H9 (cell line): ENCODE measurements around the gene ZNF267. TPM values are rescaled to one million over a fixed set of nuclear protein-coding genes. Genes with fewer than 3 reads are reported as not detected.

Experiments used
- DNase-seq: peaks from one replicate; pipeline ENCODE4 v3.0.0-alpha.2; 2017
- H2AFZ ChIP-seq: one replicate; pipeline ENCODE4 v1.6.1; 2013; ENCODE audit warnings: mild to moderate bottlenecking, low read length, control low read depth, moderate library complexity
- H2AK5ac ChIP-seq: 2 replicates; pipeline ENCODE4 v1.6.1; 2013; ENCODE audit warnings: low read length, control low read depth, mixed read lengths; ENCODE audit not compliant: insufficient read length
- H2BK120ac ChIP-seq: one replicate; pipeline ENCODE4 v1.6.1; 2013; ENCODE audit warnings: low read depth, mild to moderate bottlenecking, low read length, control low read depth, inconsistent platforms; ENCODE audit not compliant: poor library complexity, severe bottlenecking
- H2BK12ac ChIP-seq: 2 replicates; pipeline ENCODE4 v1.6.1; 2013; ENCODE audit warnings: low read length, control low read depth, mixed read lengths, low read depth; ENCODE audit not compliant: insufficient read length
- H2BK15ac ChIP-seq: 2 replicates; pipeline ENCODE4 v1.6.1; 2013; ENCODE audit warnings: low read depth, low read length, control low read depth
- H2BK20ac ChIP-seq: one replicate; pipeline ENCODE4 v1.6.1; 2013; ENCODE audit warnings: low read depth, mild to moderate bottlenecking, low read length, control low read depth, inconsistent platforms; ENCODE audit not compliant: poor library complexity, severe bottlenecking
- H2BK5ac ChIP-seq: 2 replicates; pipeline ENCODE4 v1.6.1; 2013; ENCODE audit warnings: low read length, control low read depth, mixed read lengths; ENCODE audit not compliant: insufficient read length
- H3K14ac ChIP-seq: 2 replicates; pipeline ENCODE4 v1.6.1; 2013; ENCODE audit warnings: low read length, control low read depth; ENCODE audit not compliant: insufficient read depth
- H3K18ac ChIP-seq: 2 replicates; pipeline ENCODE4 v1.6.1; 2013; ENCODE audit warnings: low read depth, mild to moderate bottlenecking, mixed read lengths, low read length, control low read depth; ENCODE audit not compliant: insufficient read length
- H3K23ac ChIP-seq: 2 replicates; pipeline ENCODE4 v1.6.1; 2013; ENCODE audit warnings: low read length, control low read depth, mixed read lengths, low read depth; ENCODE audit not compliant: insufficient read length
- H3K23me2 ChIP-seq: 2 replicates; pipeline ENCODE4 v1.6.1; 2013; ENCODE audit warnings: low read depth, mild to moderate bottlenecking, mixed read lengths, low read length, control low read depth; ENCODE audit not compliant: insufficient read length, poor library complexity, severe bottlenecking
- H3K27ac ChIP-seq: 2 replicates; pipeline ENCODE4 v1.5.1; 2013; ENCODE audit warnings: low read length, control low read depth, mixed read lengths, low read depth; ENCODE audit not compliant: insufficient read length
- H3K27me3 ChIP-seq: 2 replicates; pipeline ENCODE4 v1.6.1; 2013; ENCODE audit warnings: low read length, control low read depth, inconsistent platforms; ENCODE audit not compliant: insufficient read depth
- H3K4ac ChIP-seq: 2 replicates; pipeline ENCODE4 v1.6.1; 2013; ENCODE audit warnings: low read depth, mild to moderate bottlenecking, control low read depth, inconsistent platforms, low read length, moderate library complexity
- H3K4me1 ChIP-seq: 2 replicates; pipeline ENCODE4 v1.6.1; 2013; ENCODE audit warnings: low read length, control low read depth, inconsistent platforms; ENCODE audit not compliant: insufficient read depth
- H3K4me2 ChIP-seq: 2 replicates; pipeline ENCODE4 v1.6.1; 2013; ENCODE audit warnings: low read length, control low read depth, mixed read lengths; ENCODE audit not compliant: insufficient read length, insufficient read depth
- H3K56ac ChIP-seq: 2 replicates; pipeline ENCODE4 v1.6.1; 2013; ENCODE audit warnings: low read depth, mild to moderate bottlenecking, mixed read lengths, low read length, control low read depth; ENCODE audit not compliant: insufficient read length
- H3K79me1 ChIP-seq: 2 replicates; pipeline ENCODE4 v1.6.1; 2013; ENCODE audit warnings: low read depth, mild to moderate bottlenecking, moderate library complexity, low read length, control low read depth, inconsistent platforms; ENCODE audit not compliant: insufficient read depth, poor library complexity, severe bottlenecking
- H3K79me2 ChIP-seq: 2 replicates; pipeline ENCODE4 v1.6.1; 2013; ENCODE audit warnings: low read length, control low read depth, inconsistent platforms; ENCODE audit not compliant: insufficient read depth
- H3K9ac ChIP-seq: 2 replicates; pipeline ENCODE4 v1.6.1; 2013; ENCODE audit warnings: low read length, control low read depth, mixed read lengths; ENCODE audit not compliant: insufficient read length; ENCODE audit errors: extremely low read depth
- H3K9me3 ChIP-seq: one replicate; pipeline ENCODE4 v1.6.1; 2013; ENCODE audit warnings: low read depth, low read length, inconsistent platforms; ENCODE audit not compliant: control insufficient read depth
- H3T11ph ChIP-seq: one replicate; pipeline ENCODE4 v1.6.1; 2013; ENCODE audit warnings: mild to moderate bottlenecking, low read length, control low read depth, inconsistent platforms
- H4K20me1 ChIP-seq: one replicate; pipeline ENCODE4 v1.6.1; 2013; ENCODE audit not compliant: control insufficient read depth, insufficient read length, insufficient read depth
- H4K5ac ChIP-seq: 2 replicates; pipeline ENCODE4 v1.6.1; 2013; ENCODE audit warnings: low read depth, mild to moderate bottlenecking, mixed read lengths, low read length, control low read depth; ENCODE audit not compliant: insufficient read length
- H4K8ac ChIP-seq: replicated peaks from 2 replicates; pipeline ENCODE4 v1.6.1; 2013; ENCODE audit warnings: low read length, control low read depth, mixed read lengths, low read depth; ENCODE audit not compliant: insufficient read length
- H4K91ac ChIP-seq: 2 replicates; pipeline ENCODE4 v1.6.1; 2013; ENCODE audit warnings: low read depth, mild to moderate bottlenecking, moderate library complexity, mixed read lengths, low read length, control low read depth; ENCODE audit not compliant: insufficient read length
- H3K27ac Mint-ChIP-seq, 3 experiments: 2 replicates in 2 of 3; 3 replicates in 1 of 3; pipeline ENCODE4 v1.8.0; 2020 to 2021; ENCODE audit warnings: mixed read lengths in 3 of 3, mild to moderate bottlenecking in 1 of 3, moderate library complexity in 1 of 3
- H3K27me3 Mint-ChIP-seq: 2 replicates; pipeline ENCODE4 v1.8.0; 2021; ENCODE audit warnings: low read depth, mild to moderate bottlenecking, moderate library complexity, mixed read lengths
- H3K36me3 Mint-ChIP-seq, 3 experiments: 2 replicates in 2 of 3; 3 replicates in 1 of 3; pipeline ENCODE4 v1.8.0; 2020 to 2021; ENCODE audit warnings: low read depth in 3 of 3, mixed read lengths in 3 of 3; ENCODE audit not compliant: insufficient read depth in 1 of 3
- H3K4me1 Mint-ChIP-seq, 2 experiments: 2 replicates each; pipeline ENCODE4 v1.8.0; 2020; ENCODE audit warnings: mixed read lengths in 2 of 2
- H3K4me3 Mint-ChIP-seq, 2 experiments: 2 replicates in 1 of 2; 3 replicates in 1 of 2; pipeline ENCODE4 v1.8.0; 2020 to 2021; ENCODE audit warnings: mild to moderate bottlenecking in 2 of 2, mixed read lengths in 2 of 2, moderate library complexity in 1 of 2
- H3K9me3 Mint-ChIP-seq, 2 experiments: 2 replicates in 1 of 2; 3 replicates in 1 of 2; pipeline ENCODE4 v1.8.0; 2020; ENCODE audit warnings: mild to moderate bottlenecking in 2 of 2, mixed read lengths in 2 of 2, moderate library complexity in 1 of 2
- CTCF ChIP-seq: fragments of 200-600 bp; sonication (generic); conservative IDR thresholded peaks from 3 replicates; pipeline ENCODE4 v1.8.0; 2021; ENCODE audit warnings: antibody characterized with exemption, mild to moderate bottlenecking
- WGBS: extraction: QIAGEN DNeasy Blood & Tissue Kit; methylation state at CpG from one replicate; pipeline ENCODE4 v1.1.7; 2013; ENCODE audit warnings: missing lambda C conversion rate, low lambda C conversion rate, mixed read lengths; ENCODE audit not compliant: insufficient read length; ENCODE audit errors: extremely low coverage; 5-methylcytosine and 5-hydroxymethylcytosine counted together
- total RNA-seq: library from RNA; stranded (reverse); gene quantifications from 2 replicates; pipeline ENCODE4 v1.2.1, GENCODE V29; 2021

Gene ZNF267
- total RNA-seq, 1 experiment from 2014 or later: 36.1 TPM

- no peak overlapping the region for H3K56ac ChIP-seq
- H4K91ac ChIP-seq: no peak overlapping the region
- no peaks in the 10 kb centered on the region for H3K9me3 ChIP-seq
- no peak overlapping the region for H2BK5ac ChIP-seq
- H3K4me2 ChIP-seq: peak overlapping the region; percentile 74
- DNase-seq: no peak
- peak overlapping the region; percentile 96 for H3K4me3 Mint-ChIP-seq
- no peak overlapping the region for H2BK15ac ChIP-seq
- H3K18ac ChIP-seq: no peak overlapping the region
- H3K14ac ChIP-seq: peak overlapping the region; percentile 90; the same call in 1 of the 2 replicates
- H2BK20ac ChIP-seq: no peak overlapping the region
- no peak overlapping the region for H3K27ac ChIP-seq
- peaks cover 2% of the 10 kb centered on the region for H4K20me1 ChIP-seq
- peak overlapping the region in 2 of 3 experiments; percentile 79 to 94; a peak in 4 of 7 replicates for H3K27ac Mint-ChIP-seq
- H3K23me2 ChIP-seq: no peaks in the 10 kb centered on the region
- peak overlapping the region; percentile 91 for H3K9ac ChIP-seq
- no peak overlapping the region for H2AK5ac ChIP-seq
- no peaks in the 10 kb centered on the region for H3K79me1 ChIP-seq
- peaks cover 11% of the 10 kb centered on the region for H3K27me3 Mint-ChIP-seq
- no peak overlapping the region for H3T11ph ChIP-seq
- no peak overlapping the region for H3K4ac ChIP-seq
- H3K79me2 ChIP-seq: peaks cover 22% of the 10 kb centered on the region; the same call in 1 of the 2 replicates
- H3K4me1 ChIP-seq: 0 out of 2 replicates have a peak, but pooled peaks cover 4% of the 10 kb centered on the region
- H2BK12ac ChIP-seq: no peak overlapping the region
- H4K8ac ChIP-seq: no peak overlapping the region
- H3K9me3 Mint-ChIP-seq: peaks cover 0 to 24% of the 10 kb centered on the region in 2 experiments; a peak in 3 of 5 replicates
- no CpG with 5 or more reads among the region's 14 CpGs for WGBS
- H3K23ac ChIP-seq: no peak overlapping the region
- peaks cover 4 to 33% (median 21%) of the 10 kb centered on the region in 3 experiments for H3K36me3 Mint-ChIP-seq
- no peak overlapping the region for H4K5ac ChIP-seq
- H2BK120ac ChIP-seq: no peak overlapping the region
- no peak for TF ChIP-seq CTCF
- H2AFZ ChIP-seq: no peak overlapping the region
- peaks cover 12 to 16% of the 10 kb centered on the region in 2 experiments for H3K4me1 Mint-ChIP-seq
- H3K27me3 ChIP-seq: no peaks in the 10 kb centered on the region
Measured at GRCh38 chr16:31874366-31875111, 932 bp downstream of the ZNF267 start.
